ENCODE measurements around the gene XRN1.

Gene XRN1

GRCh38 chr3:142298626-142299025, 149.2 kb downstream of the XRN1 start:
- no peak for DNase-seq (ENCODE audit: low read depth, low spot score)

GRCh38 chr3:142296507-142296906, 151.3 kb downstream of the XRN1 start:
- no peak overlapping the region for H3K9ac ChIP-seq (ENCODE audit: insufficient read length)
- no peak overlapping the region for H3K4me3 ChIP-seq
- TF ChIP-seq EZH2 (IDR thresholded peaks at IDR 0.05) (no peak), POLR2AphosphoS5 (IDR thresholded peaks at IDR 0.05; ENCODE audit: borderline replicate concordance, low read depth, low read length) (no peak), FOXP2 (optimal IDR thresholded peaks at IDR 0.05; ENCODE audit: control extremely low read depth, extremely low read length, insufficient read depth) (no peak)
- DNase-seq (ENCODE audit: low read depth, low spot score) = no peak
- no peaks in the 10 kb centered on the region for H3K9me3 ChIP-seq (ENCODE audit: low read depth, low read length)
- H3K36me3 ChIP-seq (ENCODE audit: insufficient read depth, low read length) = no peaks in the 10 kb centered on the region
- H3K27ac ChIP-seq = no peak overlapping the region

More at GRCh38 chr3:142298626-142299025, 149.2 kb downstream of the XRN1 start:
- Histone ChIP-seq H3K4me3 (no peak overlapping the region), H3K9ac (ENCODE audit: insufficient read length) (no peak overlapping the region), H3K9me3 (ENCODE audit: low read depth, low read length) (no peaks in the 10 kb centered on the region), H3K27ac (no peak overlapping the region), H3K36me3 (ENCODE audit: insufficient read depth, low read length) (no peaks in the 10 kb centered on the region)
- TF ChIP-seq FOXP2 (optimal IDR thresholded peaks at IDR 0.05; ENCODE audit: control extremely low read depth, extremely low read length, insufficient read depth) (no peak), POLR2AphosphoS5 (IDR thresholded peaks at IDR 0.05; ENCODE audit: borderline replicate concordance, low read depth, low read length) (no peak), EZH2 (IDR thresholded peaks at IDR 0.05) (no peak)

GRCh38 chr3:142287866-142288638, 159.8 kb downstream of the XRN1 start:
- Histone ChIP-seq H3K4me3 (no peak overlapping the region), H3K27ac (no peak overlapping the region), H3K9ac (ENCODE audit: insufficient read length) (no peak overlapping the region), H3K36me3 (ENCODE audit: insufficient read depth, low read length) (no peaks in the 10 kb centered on the region), H3K9me3 (ENCODE audit: low read depth, low read length) (no peaks in the 10 kb centered on the region)
- DNase-seq (ENCODE audit: low read depth, low spot score) = no peak
- TF ChIP-seq FOXP2 (optimal IDR thresholded peaks at IDR 0.05; ENCODE audit: control extremely low read depth, extremely low read length, insufficient read depth) = no peak
- no peak for TF ChIP-seq POLR2AphosphoS5 (IDR thresholded peaks at IDR 0.05; ENCODE audit: borderline replicate concordance, low read depth, low read length)
- TF ChIP-seq EZH2 (IDR thresholded peaks at IDR 0.05) = no peak

- no peaks in the 10 kb centered on the region for H3K36me3 ChIP-seq (ENCODE audit: insufficient read depth, low read length)
- TF ChIP-seq FOXP2 (optimal IDR thresholded peaks at IDR 0.05; ENCODE audit: control extremely low read depth, extremely low read length, insufficient read depth) = no peak
- no peak for TF ChIP-seq POLR2AphosphoS5 (IDR thresholded peaks at IDR 0.05; ENCODE audit: borderline replicate concordance, low read depth, low read length)
- TF ChIP-seq EZH2 (IDR thresholded peaks at IDR 0.05) = no peak
- no peaks in the 10 kb centered on the region for H3K9me3 ChIP-seq (ENCODE audit: low read depth, low read length)
- no peak overlapping the region for H3K9ac ChIP-seq (ENCODE audit: insufficient read length)
- H3K27ac ChIP-seq = no peak overlapping the region
- H3K4me3 ChIP-seq = no peak overlapping the region
- no peak for DNase-seq (ENCODE audit: low read depth, low spot score)
Measured at GRCh38 chr3:142285083-142285517, 162.7 kb downstream of the XRN1 start.

GRCh38 chr3:142282503-142282902, 165.3 kb downstream of the XRN1 start:
- Histone ChIP-seq H3K27ac (no peak overlapping the region), H3K9me3 (ENCODE audit: low read depth, low read length) (no peaks in the 10 kb centered on the region), H3K4me3 (no peak overlapping the region), H3K36me3 (ENCODE audit: insufficient read depth, low read length) (no peaks in the 10 kb centered on the region), H3K9ac (ENCODE audit: insufficient read length) (no peak overlapping the region)
- no peak for DNase-seq (ENCODE audit: low read depth, low spot score)
- TF ChIP-seq FOXP2 (optimal IDR thresholded peaks at IDR 0.05; ENCODE audit: control extremely low read depth, extremely low read length, insufficient read depth) (no peak), EZH2 (IDR thresholded peaks at IDR 0.05) (no peak), POLR2AphosphoS5 (IDR thresholded peaks at IDR 0.05; ENCODE audit: borderline replicate concordance, low read depth, low read length) (no peak)

GRCh38 chr3:142281474-142281873, 166.4 kb downstream of the XRN1 start:
- Histone ChIP-seq H3K9ac (ENCODE audit: insufficient read length) (no peak overlapping the region), H3K4me3 (no peak overlapping the region), H3K9me3 (ENCODE audit: low read depth, low read length) (no peaks in the 10 kb centered on the region), H3K36me3 (ENCODE audit: insufficient read depth, low read length) (no peaks in the 10 kb centered on the region), H3K27ac (no peak overlapping the region)
- TF ChIP-seq POLR2AphosphoS5 (IDR thresholded peaks at IDR 0.05; ENCODE audit: borderline replicate concordance, low read depth, low read length) (no peak), EZH2 (IDR thresholded peaks at IDR 0.05) (no peak), FOXP2 (optimal IDR thresholded peaks at IDR 0.05; ENCODE audit: control extremely low read depth, extremely low read length, insufficient read depth) (no peak)
- DNase-seq (ENCODE audit: low read depth, low spot score) = no peak

- Histone ChIP-seq H3K9me3 (ENCODE audit: low read depth, low read length) (no peaks in the 10 kb centered on the region), H3K9ac (ENCODE audit: insufficient read length) (no peak overlapping the region), H3K36me3 (ENCODE audit: insufficient read depth, low read length) (no peaks in the 10 kb centered on the region), H3K27ac (no peak overlapping the region), H3K4me3 (no peak overlapping the region)
- no peak for TF ChIP-seq FOXP2 (optimal IDR thresholded peaks at IDR 0.05; ENCODE audit: control extremely low read depth, extremely low read length, insufficient read depth)
- TF ChIP-seq EZH2 (IDR thresholded peaks at IDR 0.05) = no peak
- TF ChIP-seq POLR2AphosphoS5 (IDR thresholded peaks at IDR 0.05; ENCODE audit: borderline replicate concordance, low read depth, low read length) = no peak
- peak; percentile 44 for DNase-seq (ENCODE audit: low read depth, low spot score)
Measured at GRCh38 chr3:142279965-142280590, 167.8 kb downstream of the XRN1 start.

- Histone ChIP-seq H3K4me3 (no peak overlapping the region), H3K36me3 (ENCODE audit: insufficient read depth, low read length) (no peaks in the 10 kb centered on the region), H3K27ac (no peak overlapping the region), H3K9me3 (ENCODE audit: low read depth, low read length) (no peaks in the 10 kb centered on the region), H3K9ac (ENCODE audit: insufficient read length) (no peak overlapping the region)
- TF ChIP-seq FOXP2 (optimal IDR thresholded peaks at IDR 0.05; ENCODE audit: control extremely low read depth, extremely low read length, insufficient read depth) = no peak
- no peak for TF ChIP-seq EZH2 (IDR thresholded peaks at IDR 0.05)
- TF ChIP-seq POLR2AphosphoS5 (IDR thresholded peaks at IDR 0.05; ENCODE audit: borderline replicate concordance, low read depth, low read length) = no peak
- no peak for DNase-seq (ENCODE audit: low read depth, low spot score)
Measured at GRCh38 chr3:142278451-142278850, 169.4 kb downstream of the XRN1 start.
